ENCODE measurements around the gene NUDT16L1.

Gene NUDT16L1

GRCh38 chr16:4696172-4696904 lies 3.0 kb downstream of the NUDT16L1 start:
- no peak for DNase-seq

- no peak for DNase-seq
Observed at GRCh38 chr16:4696905-4697847, 3.8 kb downstream of the NUDT16L1 start.

GRCh38 chr16:4697848-4698291 lies 4.5 kb downstream of the NUDT16L1 start:
- DNase-seq: no peak

- DNase-seq: no peak
Observed at GRCh38 chr16:4698321-4699045, 5.1 kb downstream of the NUDT16L1 start.

GRCh38 chr16:4699046-4699556 lies 5.7 kb downstream of the NUDT16L1 start:
- DNase-seq: no peak

GRCh38 chr16:4700380-4700996 lies 7.1 kb downstream of the NUDT16L1 start:
- no peak for DNase-seq

GRCh38 chr16:4700997-4701743 lies 7.8 kb downstream of the NUDT16L1 start:
- DNase-seq: no peak

- no peak for DNase-seq
Observed at GRCh38 chr16:4701791-4702465, 8.6 kb downstream of the NUDT16L1 start.

GRCh38 chr16:4702466-4702808 lies 9.1 kb downstream of the NUDT16L1 start:
- no peak for DNase-seq

GRCh38 chr16:4703906-4704305 lies 10.5 kb downstream of the NUDT16L1 start:
- DNase-seq: no peak

- no peak for DNase-seq
Observed at GRCh38 chr16:4704491-4704890, 11.1 kb downstream of the NUDT16L1 start.

- DNase-seq: no peak
Observed at GRCh38 chr16:4704913-4705312, 11.6 kb downstream of the NUDT16L1 start.

- no peak for DNase-seq
Observed at GRCh38 chr16:4706871-4707270, 13.5 kb downstream of the NUDT16L1 start.

GRCh38 chr16:4709481-4709880 lies 16.1 kb downstream of the NUDT16L1 start:
- no peak for DNase-seq

GRCh38 chr16:4713663-4714501 lies 20.5 kb downstream of the NUDT16L1 start:
- DNase-seq: no peak

GRCh38 chr16:4714996-4715395 lies 21.6 kb downstream of the NUDT16L1 start:
- DNase-seq: no peak

- no peak for DNase-seq
Observed at GRCh38 chr16:4718466-4718865, 25.1 kb downstream of the NUDT16L1 start.

- no peak for DNase-seq
Observed at GRCh38 chr16:4723071-4723767, 29.9 kb downstream of the NUDT16L1 start.

GRCh38 chr16:4724661-4725270 lies 31.4 kb downstream of the NUDT16L1 start:
- DNase-seq: no peak
